GM19099 (cell line): ENCODE results near the gene CSAG3.
"Not testable (repeated sequence)": the region's sequence is repeated elsewhere in the genome, so short reads cannot be mapped to it uniquely, and the experiment has no call there.

Source experiments
- POLR2A ChIP-seq: IDR thresholded peaks from 3 replicates; pipeline ENCODE4 v1.6.1; 2011; ENCODE audit warnings: low read depth; ENCODE audit not compliant: insufficient read length; ENCODE audit errors: extremely low read depth

The CSAG3 gene

GRCh38 chrX:152758918-152759317, at the start of gene CSAG3:
Gene CSAG3 (plus strand): TSS chrX:152759218.
- TF ChIP-seq POLR2A: not testable (repeated sequence)

GRCh38 chrX:152713815-152714787, 44.9 kb upstream of the CSAG3 start, which contains the start of gene MAGEA2B:
Gene MAGEA2B (plus strand): TSS chrX:152714628. CDS start chrX:152717107, 2,479 bp downstream.
- not testable (repeated sequence) for TF ChIP-seq POLR2A

- no peak for TF ChIP-seq POLR2A
Observed at GRCh38 chrX:152725409-152725808, 33.6 kb upstream of the CSAG3 start.

GRCh38 chrX:152733261-152733975, 25.6 kb upstream of the CSAG3 start, which contains the start of the genes CSAG1 and MAGEA12:
Gene CSAG1 (minus strand): TSS chrX:152733721. CDS start chrX:152732460, 1,261 bp downstream.
Gene MAGEA12 (plus strand): TSS chrX:152733757. CDS start chrX:152736162, 2,405 bp downstream.
- no peak for TF ChIP-seq POLR2A

GRCh38 chrX:152735101-152735500, 23.9 kb upstream of the CSAG3 start:
- no peak for TF ChIP-seq POLR2A

GRCh38 chrX:152735860-152736511, 23.0 kb upstream of the CSAG3 start:
- no peak for TF ChIP-seq POLR2A

GRCh38 chrX:152738560-152738959, 20.5 kb upstream of the CSAG3 start:
- TF ChIP-seq POLR2A: no peak

- TF ChIP-seq POLR2A: not testable (repeated sequence)
Observed at GRCh38 chrX:152753686-152754650, 5.0 kb upstream of the CSAG3 start, which contains the start of gene MAGEA2. Gene MAGEA2 (minus strand): TSS chrX:152753842. CDS start chrX:152751363, 2,479 bp downstream.

GRCh38 chrX:152769549-152770289, 10.7 kb downstream of the CSAG3 start, which contains the start of gene MAGEA6:
Gene MAGEA6 (minus strand): TSS chrX:152769689. CDS start chrX:152767650, 2,039 bp downstream.
- not testable (repeated sequence) for TF ChIP-seq POLR2A

GRCh38 chrX:152798945-152799344, 39.9 kb downstream of the CSAG3 start:
- TF ChIP-seq POLR2A: no peak

- no peak for TF ChIP-seq POLR2A
Observed at GRCh38 chrX:152806035-152806434, 47.0 kb downstream of the CSAG3 start.
